CD4-positive, alpha-beta memory T cell (primary cell): ENCODE results near the gene ETV5. TPM values are rescaled to one million over a fixed set of nuclear protein-coding genes. Genes with fewer than 3 reads are reported as not detected.
A peak's percentile ranks its signal among the peaks of the same experiment; 100 is the strongest.

Experiments used
- CTCF ChIA-PET: fragments of 350-600 bp; sonication (Branson Sonifier 250); formaldehyde crosslinking; loops from one replicate; lab custom pipeline; 2021; ENCODE audit warnings: inconsistent platforms; ENCODE audit not compliant: partially characterized antibody; lab: Charles Lee
- POLR2A ChIA-PET: fragments of 350-600 bp; sonication (Branson Sonifier 250); formaldehyde crosslinking; loops from one replicate; lab custom pipeline; 2021; ENCODE audit not compliant: partially characterized antibody; lab: Charles Lee
- DNase-seq, 5 donors: peaks; one replicate each; pipeline versions ENCODE4 v3.0.0 to v3.0.0-alpha.2; 2020 to 2022; ENCODE audit warnings: mixed read lengths in 1 of 5
- H3K27ac ChIP-seq: one replicate; pipeline ENCODE4 v1.7.0; 2013; ENCODE audit warnings: low read depth, low read length
- H3K27me3 ChIP-seq: 2 replicates; pipeline ENCODE4 v1.7.0; 2013; ENCODE audit warnings: mild to moderate bottlenecking, low read length, moderate library complexity; ENCODE audit not compliant: insufficient read depth
- H3K36me3 ChIP-seq: 2 replicates; pipeline ENCODE4 v1.7.0; 2013; ENCODE audit warnings: mild to moderate bottlenecking, low read length, moderate library complexity; ENCODE audit not compliant: insufficient read depth
- H3K4me1 ChIP-seq: 2 replicates; pipeline ENCODE4 v1.7.0; 2013; ENCODE audit warnings: mild to moderate bottlenecking, low read length, moderate library complexity; ENCODE audit not compliant: insufficient read depth
- H3K4me3 ChIP-seq, 2 donors: one replicate each; pipeline ENCODE4 v1.7.0; 2013; ENCODE audit warnings: low read length in 2 of 2, mild to moderate bottlenecking in 1 of 2
- H3K9me3 ChIP-seq, 2 donors: one replicate each; pipeline ENCODE4 v1.7.0; 2013; ENCODE audit warnings: low read length in 2 of 2, control low read depth in 1 of 2; ENCODE audit not compliant: control insufficient read depth in 1 of 2
- H3K27ac Mint-ChIP-seq, 7 donors: one replicate each; pipeline ENCODE4 v1.8.0; 2020 to 2021; ENCODE audit warnings: mixed read lengths in 7 of 7, mild to moderate bottlenecking in 6 of 7, inconsistent platforms in 3 of 7, moderate library complexity in 3 of 7
- H3K27me3 Mint-ChIP-seq, 2 donors: one replicate each; pipeline ENCODE4 v1.8.0; 2020 to 2021; ENCODE audit warnings: mixed read lengths in 2 of 2
- H3K36me3 Mint-ChIP-seq, 2 donors: one replicate each; pipeline ENCODE4 v1.8.0; 2020 to 2021; ENCODE audit warnings: mixed read lengths in 2 of 2, inconsistent platforms in 1 of 2, mild to moderate bottlenecking in 1 of 2
- H3K4me1 Mint-ChIP-seq, 4 donors: one replicate each; pipeline ENCODE4 v1.8.0; 2020 to 2021; ENCODE audit warnings: mixed read lengths in 4 of 4, mild to moderate bottlenecking in 1 of 4
- H3K4me3 Mint-ChIP-seq, 8 donors: one replicate each; pipeline ENCODE4 v1.8.0; 2020 to 2021; ENCODE audit warnings: mixed read lengths in 8 of 8, mild to moderate bottlenecking in 7 of 8, moderate library complexity in 6 of 8, inconsistent platforms in 3 of 8
- H3K9me3 Mint-ChIP-seq, 8 donors: one replicate each; pipeline ENCODE4 v1.8.0; 2020 to 2021; ENCODE audit warnings: mixed read lengths in 8 of 8, mild to moderate bottlenecking in 5 of 8, inconsistent platforms in 3 of 8, moderate library complexity in 1 of 8
- intact Hi-C: fragments of 100-400 bp; cut with micrococcal nuclease; formaldehyde crosslinking; loops from one replicate; pipeline ENCODE4 v1.15.1; 2023
- polyA plus RNA-seq, 2 donors: library from polyadenylated mRNA; unstranded; fragments of 300-500 nt; fragmentation: Illumina TruSeq; gene quantifications; one replicate each; pipeline ENCODE4 v1.2.3, GENCODE V29; 2021
- total RNA-seq, 2 experiments: library from RNA; stranded (reverse); gene quantifications; one replicate each; pipeline ENCODE4 v1.2.3, GENCODE V29; 2021

Gene ETV5
- total and polyA plus RNA-seq, 4 experiments from 2014 or later, result 0.81 to 1.1 TPM; not detected in 2

- H3K27ac ChIP-seq, result no peak overlapping the region
- H3K4me3 ChIP-seq, result no peak overlapping the region
- no peaks in the 10 kb centered on the region for H3K36me3 Mint-ChIP-seq
- H3K27ac Mint-ChIP-seq, result no peak overlapping the region
- no peaks in the 10 kb centered on the region for H3K27me3 ChIP-seq
- intact Hi-C loops, result no loop called here
- peaks cover 0 to 2% (median 0%) of the 10 kb centered on the region in 8 donors for H3K9me3 Mint-ChIP-seq
- DNase-seq, result no peak
- POLR2A ChIA-PET, result no interaction called here
- no peaks in the 10 kb centered on the region for H3K9me3 ChIP-seq
- H3K27me3 Mint-ChIP-seq, result peaks cover 9 to 15% of the 10 kb centered on the region in 2 donors
- no peaks in the 10 kb centered on the region for H3K4me1 ChIP-seq
- CTCF ChIA-PET, result no interaction called here
- H3K36me3 ChIP-seq, result no peaks in the 10 kb centered on the region
- H3K4me3 Mint-ChIP-seq, result no peak overlapping the region
- H3K4me1 Mint-ChIP-seq, result peaks cover 0 to 2% (median 0%) of the 10 kb centered on the region in 4 donors
Measured at GRCh38 chr3:186133980-186134379, 25.1 kb upstream of the ETV5 start.

- ChIA-PET CTCF (interaction anchor here (0.5 kb wide), 1 partner anchor 46 kb away, joined by 3 read pairs; no protein-coding TSS in a partner anchor), POLR2A (no interaction called here)
- H3K4me1 ChIP-seq, result no peaks in the 10 kb centered on the region
- H3K36me3 ChIP-seq, result no peaks in the 10 kb centered on the region
- H3K36me3 Mint-ChIP-seq, result no peaks in the 10 kb centered on the region
- no peak overlapping the region for H3K4me3 ChIP-seq
- H3K9me3 Mint-ChIP-seq, result peaks cover 0 to 2% (median 0%) of the 10 kb centered on the region in 8 donors
- H3K4me1 Mint-ChIP-seq, result peaks cover 0 to 2% (median 0%) of the 10 kb centered on the region in 4 donors
- no peaks in the 10 kb centered on the region for H3K27me3 ChIP-seq
- no peak overlapping the region for H3K4me3 Mint-ChIP-seq
- H3K9me3 ChIP-seq, result no peaks in the 10 kb centered on the region
- no peak for DNase-seq
- peaks cover 9 to 10% of the 10 kb centered on the region in 2 donors for H3K27me3 Mint-ChIP-seq
- intact Hi-C loops, result no loop called here
- H3K27ac ChIP-seq, result no peak overlapping the region
- H3K27ac Mint-ChIP-seq, result no peak overlapping the region
Measured at GRCh38 chr3:186132487-186132886, 23.6 kb upstream of the ETV5 start.

GRCh38 chr3:186129206-186129605, 20.3 kb upstream of the ETV5 start:
- intact Hi-C loops, result no loop called here
- Histone ChIP-seq H3K4me3 (no peak overlapping the region), H3K36me3 (no peaks in the 10 kb centered on the region), H3K9me3 (no peaks in the 10 kb centered on the region), H3K4me1 (no peaks in the 10 kb centered on the region), H3K27ac (no peak overlapping the region), H3K27me3 (no peaks in the 10 kb centered on the region)
- CTCF ChIA-PET, result interaction anchor here (0.7 kb wide), 1 partner anchor 1495 kb away, joined by 3 read pairs; no protein-coding TSS in a partner anchor
- POLR2A ChIA-PET, result no interaction called here
- H3K36me3 Mint-ChIP-seq, result no peaks in the 10 kb centered on the region
- H3K4me1 Mint-ChIP-seq, result peaks cover 0 to 2% (median 0%) of the 10 kb centered on the region in 4 donors
- H3K27ac Mint-ChIP-seq, result no peak overlapping the region
- no peak for DNase-seq
- peaks cover 0 to 2% (median 0%) of the 10 kb centered on the region in 8 donors for H3K9me3 Mint-ChIP-seq
- peaks cover 5 to 8% of the 10 kb centered on the region in 2 donors for H3K27me3 Mint-ChIP-seq
- H3K4me3 Mint-ChIP-seq, result no peak overlapping the region

- Mint-ChIP-seq H3K9me3 (no peaks in the 10 kb centered on the region), H3K27me3 (peaks cover 8 to 10% of the 10 kb centered on the region in 2 donors), H3K27ac (no peak overlapping the region), H3K4me1 (peaks cover 0 to 2% (median 0%) of the 10 kb centered on the region in 4 donors), H3K36me3 (no peaks in the 10 kb centered on the region), H3K4me3 (no peak overlapping the region)
- H3K4me1 ChIP-seq, result no peaks in the 10 kb centered on the region
- intact Hi-C loops, result no loop called here
- no peak overlapping the region for H3K4me3 ChIP-seq
- DNase-seq, result no peak
- H3K9me3 ChIP-seq, result no peaks in the 10 kb centered on the region
- ChIA-PET CTCF (no interaction called here), POLR2A (no interaction called here)
- H3K27ac ChIP-seq, result no peak overlapping the region
- H3K36me3 ChIP-seq, result no peaks in the 10 kb centered on the region
- no peaks in the 10 kb centered on the region for H3K27me3 ChIP-seq
Measured at GRCh38 chr3:186128158-186128557, 19.3 kb upstream of the ETV5 start.

- POLR2A ChIA-PET, result no interaction called here
- Mint-ChIP-seq H3K27ac (no peak overlapping the region), H3K4me1 (peaks cover 0 to 2% (median 0%) of the 10 kb centered on the region in 4 donors), H3K27me3 (peaks cover 13 to 14% of the 10 kb centered on the region in 2 donors), H3K4me3 (no peak overlapping the region), H3K9me3 (no peaks in the 10 kb centered on the region), H3K36me3 (no peaks in the 10 kb centered on the region)
- Histone ChIP-seq H3K4me1 (no peaks in the 10 kb centered on the region), H3K27ac (no peak overlapping the region), H3K9me3 (no peaks in the 10 kb centered on the region), H3K36me3 (no peaks in the 10 kb centered on the region), H3K27me3 (no peaks in the 10 kb centered on the region), H3K4me3 (no peak overlapping the region)
- CTCF ChIA-PET, result no interaction called here
- no peak for DNase-seq
- intact Hi-C loops, result no loop called here
Measured at GRCh38 chr3:186127463-186127862, 18.6 kb upstream of the ETV5 start.

GRCh38 chr3:186125118-186125517, 16.2 kb upstream of the ETV5 start:
- H3K27ac ChIP-seq, result no peak overlapping the region
- Mint-ChIP-seq H3K4me1 (peaks cover 0 to 2% (median 0%) of the 10 kb centered on the region in 4 donors), H3K27me3 (peaks cover 17 to 21% of the 10 kb centered on the region in 2 donors), H3K4me3 (no peak overlapping the region), H3K27ac (peak overlapping the region in 1 of 7 donors; percentile 36), H3K9me3 (no peaks in the 10 kb centered on the region), H3K36me3 (no peaks in the 10 kb centered on the region)
- no peak for DNase-seq
- CTCF ChIA-PET, result no interaction called here
- H3K4me1 ChIP-seq, result no peaks in the 10 kb centered on the region
- no peaks in the 10 kb centered on the region for H3K36me3 ChIP-seq
- intact Hi-C loops, result no loop called here
- no peaks in the 10 kb centered on the region for H3K9me3 ChIP-seq
- POLR2A ChIA-PET, result no interaction called here
- H3K27me3 ChIP-seq, result no peaks in the 10 kb centered on the region
- H3K4me3 ChIP-seq, result no peak overlapping the region

- Mint-ChIP-seq H3K4me3 (no peak overlapping the region), H3K9me3 (no peaks in the 10 kb centered on the region), H3K27ac (no peak overlapping the region), H3K4me1 (peaks cover 0 to 2% (median 0%) of the 10 kb centered on the region in 4 donors), H3K36me3 (no peaks in the 10 kb centered on the region), H3K27me3 (peaks cover 19 to 24% of the 10 kb centered on the region in 2 donors)
- no peaks in the 10 kb centered on the region for H3K4me1 ChIP-seq
- POLR2A ChIA-PET, result no interaction called here
- no peak overlapping the region for H3K4me3 ChIP-seq
- CTCF ChIA-PET, result no interaction called here
- no peak for DNase-seq
- H3K27me3 ChIP-seq, result no peaks in the 10 kb centered on the region
- intact Hi-C loops, result no loop called here
- H3K36me3 ChIP-seq, result no peaks in the 10 kb centered on the region
- H3K27ac ChIP-seq, result no peak overlapping the region
- H3K9me3 ChIP-seq, result no peaks in the 10 kb centered on the region
Measured at GRCh38 chr3:186124592-186124991, 15.7 kb upstream of the ETV5 start.
